ENCODE data around the gene MYBBP1A.
"Not testable (repeated sequence)": the region's sequence is repeated elsewhere in the genome, so short reads cannot be mapped to it uniquely, and the experiment has no call there.

Gene MYBBP1A

DNA sequence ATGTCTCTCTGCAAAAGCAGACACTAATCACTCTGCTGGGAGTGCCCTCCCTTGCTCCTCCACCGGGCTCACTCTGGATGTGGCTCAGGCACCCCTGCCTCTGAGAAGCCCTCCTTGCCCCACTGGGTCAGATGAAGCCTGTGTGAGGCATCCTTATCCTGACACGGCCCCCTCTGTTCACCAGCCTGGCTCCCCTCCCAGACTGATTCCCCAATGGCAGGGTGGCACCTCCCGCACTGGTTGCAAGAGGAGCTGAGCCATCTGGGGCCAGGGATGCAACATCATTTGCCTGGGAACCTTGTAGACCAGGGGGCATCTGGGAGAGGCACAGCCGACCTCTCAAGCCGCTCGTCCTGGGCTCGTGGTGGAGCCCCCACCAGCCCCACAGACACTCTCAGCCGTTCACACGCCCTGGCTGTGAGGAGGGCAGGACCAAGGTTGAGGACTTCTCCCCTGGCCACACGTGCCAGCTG, 35.8 kb upstream of the MYBBP1A start:
- no peak for DNase-seq (ENCODE audit: low read depth in 2 of 2)

DNA sequence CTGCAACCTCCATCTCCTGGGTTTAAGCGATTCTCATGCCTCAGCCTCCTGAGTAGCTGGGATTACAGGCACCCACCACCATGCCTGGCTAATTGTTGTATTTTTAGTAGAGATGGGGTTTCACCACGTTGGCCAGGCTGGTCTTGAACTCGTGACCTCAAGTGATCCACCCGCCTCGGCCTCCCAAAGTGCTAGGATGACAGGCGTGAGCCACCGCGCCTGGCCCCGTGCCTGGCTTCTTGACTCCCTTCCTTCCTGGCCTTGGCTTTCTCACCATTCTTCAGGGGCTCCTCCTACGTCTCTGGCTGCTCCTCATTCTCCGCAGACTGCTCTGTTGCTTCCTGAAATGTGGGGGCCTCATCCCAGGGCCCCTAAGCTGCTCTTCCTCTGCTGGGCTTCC, 34.9 kb upstream of the MYBBP1A start:
- not testable (repeated sequence) for DNase-seq (ENCODE audit: low read depth in 2 of 2)

DNA sequence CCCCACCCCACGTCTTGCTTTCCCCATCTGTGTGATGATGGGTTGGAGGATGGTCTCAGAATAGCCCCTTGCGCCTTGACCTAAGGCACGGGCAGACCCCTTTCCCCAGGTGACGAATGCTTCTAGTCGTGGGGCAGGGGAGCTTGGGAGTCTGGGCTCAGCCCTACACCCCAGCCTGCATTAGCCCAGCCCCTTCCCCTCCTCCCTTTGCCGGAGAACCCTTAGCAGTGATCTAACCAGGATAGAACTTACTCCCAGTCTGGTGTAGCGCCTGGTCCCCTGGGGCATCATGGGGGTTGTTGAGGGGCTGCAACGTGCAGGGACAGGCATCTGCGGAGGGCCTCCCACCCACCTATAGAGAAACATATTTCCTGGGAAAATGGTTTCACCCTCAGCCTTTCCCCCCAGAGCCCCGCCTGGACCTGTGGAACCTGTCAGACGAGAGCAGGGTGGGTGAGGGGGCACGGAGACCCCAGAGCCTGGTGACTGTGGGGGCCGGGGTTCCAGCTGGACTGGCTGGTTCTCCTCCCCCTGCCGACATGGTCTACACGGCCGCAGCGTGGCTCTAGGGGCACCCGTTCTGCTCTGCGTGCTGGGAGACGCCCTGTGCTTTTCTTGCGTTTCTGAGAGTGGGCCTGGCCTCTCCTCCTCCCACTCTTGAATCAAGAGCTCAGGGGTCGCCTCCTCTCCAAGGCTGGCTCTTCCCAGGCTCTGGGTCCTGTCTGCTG, 33.9 kb upstream of the MYBBP1A start:
- DNase-seq (ENCODE audit: low read depth in 2 of 2) = no peak

DNA sequence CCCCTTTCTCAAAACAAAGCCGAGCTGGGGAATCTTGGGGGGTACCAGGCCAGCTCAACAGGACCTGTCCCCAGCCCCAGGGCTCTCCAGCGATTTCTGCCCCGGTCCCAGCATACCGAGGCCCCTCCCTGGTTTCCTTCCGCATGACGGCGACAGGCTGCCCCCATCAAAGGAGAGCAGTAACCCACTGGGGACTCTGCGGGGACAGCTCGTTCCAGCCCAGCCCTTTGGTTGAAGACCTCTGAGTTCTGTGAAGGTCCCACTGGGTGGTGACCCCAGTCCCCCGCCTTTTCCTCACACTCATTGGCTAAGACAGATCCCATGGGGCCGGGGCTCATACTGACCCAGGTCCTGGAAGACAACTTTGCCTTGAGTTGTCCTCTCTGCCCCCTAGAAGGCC, 33.2 kb upstream of the MYBBP1A start:
- DNase-seq (ENCODE audit: low read depth in 2 of 2) = no peak

DNA sequence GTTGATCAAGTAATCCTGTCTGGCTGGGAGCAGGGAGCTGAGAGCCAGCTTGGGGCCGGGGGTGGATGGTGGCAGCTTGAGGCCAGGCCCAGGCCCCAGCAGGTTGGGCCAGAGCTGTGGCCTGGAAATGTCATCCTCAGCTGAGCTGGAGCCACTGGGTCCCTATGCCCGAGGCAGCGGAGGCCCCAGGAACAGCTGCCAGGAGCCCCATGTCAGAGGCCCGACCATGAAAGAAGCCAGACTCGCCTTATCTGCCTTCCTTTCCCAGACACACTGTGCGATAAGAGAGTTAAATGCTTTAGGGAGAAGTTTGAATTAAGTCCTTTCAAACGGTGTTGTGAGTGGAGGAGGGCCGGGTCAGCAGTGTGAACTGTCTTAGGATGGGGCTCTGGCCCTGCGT, 32.6 kb upstream of the MYBBP1A start:
- DNase-seq (ENCODE audit: low read depth in 2 of 2) = no peak

DNA sequence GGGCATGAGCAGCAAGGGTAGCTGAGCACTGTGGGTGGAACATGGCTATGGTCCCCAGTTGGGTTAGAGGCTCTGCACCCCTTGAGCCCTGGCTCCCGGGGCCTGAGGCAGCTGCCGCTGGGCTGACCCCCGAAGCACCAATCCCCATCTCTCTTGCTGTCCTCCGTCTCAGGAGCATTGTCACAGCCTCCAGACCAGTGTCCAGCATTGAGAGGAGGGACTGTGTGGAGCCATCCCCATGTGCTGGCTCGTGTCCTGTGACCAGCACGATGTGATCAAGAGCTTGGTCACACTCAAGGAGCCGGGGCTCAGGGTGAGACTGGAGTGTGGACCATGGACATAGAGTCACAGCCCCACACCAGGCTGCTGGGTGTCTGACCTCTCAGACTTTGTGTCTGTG, 32.0 kb upstream of the MYBBP1A start:
- DNase-seq (ENCODE audit: low read depth in 2 of 2) = no peak

DNA sequence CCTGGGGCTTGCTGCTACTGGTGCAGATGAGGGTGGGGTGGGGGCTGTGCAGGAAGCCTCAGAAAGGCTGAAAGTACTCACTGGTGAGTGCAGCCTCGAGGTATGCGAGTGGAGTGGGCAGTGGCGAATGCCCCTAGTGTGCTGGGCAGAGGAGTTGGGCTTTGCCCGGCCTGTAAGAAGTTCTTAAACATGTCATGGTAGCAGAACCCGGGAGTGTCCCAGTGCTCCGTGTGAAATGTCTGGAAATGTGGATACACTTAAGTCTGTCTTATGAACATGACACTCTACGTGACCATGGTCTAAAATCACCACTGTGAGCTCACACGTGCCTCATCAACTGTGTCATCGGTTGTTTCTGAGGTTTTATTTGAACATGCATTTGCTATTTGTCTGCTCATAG, 30.9 kb upstream of the MYBBP1A start:
- DNase-seq (ENCODE audit: low read depth in 2 of 2) = no peak

DNA sequence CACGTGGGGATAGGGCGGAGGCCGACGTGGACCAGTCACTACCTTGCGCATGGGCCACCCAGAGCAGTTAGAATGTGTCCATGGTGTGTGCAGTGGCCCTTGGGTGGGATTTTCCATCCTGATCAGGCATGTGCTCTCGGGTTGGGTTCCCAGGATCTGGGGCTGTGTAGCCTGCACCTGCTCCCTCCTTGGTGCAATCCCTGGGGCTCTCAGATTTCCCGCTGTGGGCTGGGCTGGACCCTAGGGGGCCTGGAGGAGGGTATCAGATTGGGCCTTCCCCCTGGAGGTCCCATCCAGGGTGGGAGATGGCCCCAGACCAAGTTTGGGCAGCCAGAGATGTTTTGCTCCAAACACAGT, 30.4 kb upstream of the MYBBP1A start:
- no peak for DNase-seq (ENCODE audit: low read depth in 2 of 2)

DNA sequence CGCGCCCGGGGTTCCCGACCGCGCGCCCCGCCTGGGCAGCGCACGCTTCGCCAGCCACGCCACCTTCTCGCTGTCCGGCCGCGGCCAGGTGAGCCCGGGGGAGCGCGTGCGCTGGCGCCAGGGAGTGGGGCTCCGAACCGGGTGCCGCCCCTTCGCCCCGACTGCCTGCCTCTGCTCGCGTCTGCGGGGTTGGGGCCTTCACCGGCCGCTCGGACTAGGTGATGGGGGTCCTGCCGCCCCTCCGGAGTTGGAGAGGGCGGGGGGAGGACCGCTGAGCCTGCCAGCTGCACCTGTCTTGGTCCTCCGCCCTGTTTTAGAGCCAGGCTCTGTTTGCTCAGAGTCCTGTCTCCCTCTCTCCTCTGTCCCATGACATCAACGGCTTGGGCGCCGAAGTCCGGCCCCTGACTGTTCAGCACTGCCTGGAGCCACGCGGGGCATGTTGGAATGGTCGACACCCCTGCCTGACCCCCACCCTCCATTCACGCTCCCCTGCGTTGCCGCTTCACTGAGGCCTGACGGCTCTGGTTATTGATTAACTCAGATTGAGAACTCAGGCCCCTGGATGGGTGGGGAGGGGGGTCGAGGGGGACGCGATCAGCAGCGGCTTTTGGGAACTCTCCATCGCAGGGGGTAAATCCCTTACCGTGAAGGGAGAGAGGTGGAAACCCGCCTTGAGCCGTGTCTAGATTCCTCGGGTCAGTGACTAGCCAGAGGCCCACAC, 29.9 kb upstream of the MYBBP1A start:
- DNase-seq (ENCODE audit: low read depth in 2 of 2) = no peak

DNA sequence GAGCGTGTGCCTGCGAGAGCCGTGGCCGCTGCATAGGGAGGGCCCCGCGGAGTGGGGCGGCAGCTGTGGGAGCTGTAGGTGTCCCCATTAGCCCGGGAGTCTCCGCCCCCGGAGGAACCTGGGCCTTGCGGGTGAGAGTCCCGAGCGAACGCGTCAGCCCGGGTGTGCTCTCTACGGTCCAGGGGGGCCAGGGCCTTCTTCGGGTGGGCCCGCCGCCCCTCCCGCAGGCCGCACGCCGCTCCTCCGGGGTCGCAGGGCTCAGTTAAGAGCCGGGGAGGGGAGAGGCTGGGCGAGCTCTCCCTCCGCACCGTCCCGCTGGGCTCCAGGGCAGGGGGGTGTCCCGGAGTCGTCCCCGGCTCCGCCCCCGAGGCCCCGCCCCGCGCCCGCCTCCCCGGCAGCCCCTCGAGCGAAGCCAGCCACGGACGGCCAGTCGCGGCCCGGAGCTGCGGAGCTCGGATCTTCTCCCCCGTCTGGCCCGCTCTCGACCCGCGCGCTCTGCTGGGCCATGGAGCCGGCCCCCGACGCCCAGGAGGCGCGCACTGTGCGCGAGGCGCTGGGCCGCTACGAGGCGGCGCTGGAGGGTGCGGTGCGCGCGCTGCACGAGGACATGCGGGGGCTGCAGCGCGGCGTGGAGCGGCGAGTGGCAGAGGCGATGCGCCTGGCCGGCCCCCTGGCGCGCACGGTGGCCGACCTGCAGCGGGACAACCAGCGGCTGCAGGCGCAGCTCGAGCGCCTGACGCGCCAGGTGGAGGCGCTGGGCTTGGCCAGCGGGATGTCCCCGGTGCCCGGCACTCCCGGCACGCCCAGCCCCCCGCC, 29.1 kb upstream of the MYBBP1A start, which contains the start of gene SMTNL2:
SMTNL2 (plus strand) TSS at position 429 of the 816 bp plus-strand sequence; CDS start at position 506, 77 bp downstream.
- no peak for DNase-seq (ENCODE audit: low read depth in 2 of 2)

DNA sequence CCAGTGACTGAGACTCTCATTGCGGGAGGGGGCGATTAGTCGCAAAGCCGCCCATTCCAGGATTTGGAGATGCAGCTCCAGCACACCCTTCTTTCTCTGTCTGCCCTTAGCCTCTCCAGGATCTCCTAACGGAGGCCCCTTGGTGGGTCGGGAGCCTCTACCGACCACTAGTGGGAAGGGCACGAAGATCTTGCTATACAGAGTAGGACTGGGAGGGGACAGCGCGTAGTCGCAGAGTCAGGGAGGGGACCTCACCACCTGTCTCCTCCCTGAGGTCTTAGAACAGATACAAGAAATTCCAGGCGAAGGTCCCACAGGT, 28.6 kb upstream of the MYBBP1A start:
- DNase-seq (ENCODE audit: low read depth in 2 of 2) = no peak

DNA sequence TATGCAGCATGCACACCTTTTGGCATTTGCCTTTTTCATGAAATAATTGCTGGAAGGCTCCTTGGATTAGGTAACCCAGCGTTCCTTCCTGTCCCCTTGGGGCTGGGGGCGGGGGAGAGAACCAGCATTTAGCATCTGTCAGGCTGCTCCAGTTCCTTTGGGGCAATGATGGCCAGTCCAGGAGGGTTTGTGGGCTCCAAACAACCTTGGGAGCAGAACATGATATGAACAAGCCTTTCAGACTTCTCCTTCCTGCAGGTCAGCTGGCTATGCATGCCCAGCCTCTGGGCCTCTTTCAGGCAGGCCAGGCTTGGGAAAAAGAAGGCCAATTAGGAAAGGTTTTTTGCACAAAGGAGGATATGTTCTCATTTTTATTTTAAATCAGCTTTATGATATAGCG, 28.0 kb upstream of the MYBBP1A start:
- DNase-seq (ENCODE audit: low read depth in 2 of 2) = no peak

DNA sequence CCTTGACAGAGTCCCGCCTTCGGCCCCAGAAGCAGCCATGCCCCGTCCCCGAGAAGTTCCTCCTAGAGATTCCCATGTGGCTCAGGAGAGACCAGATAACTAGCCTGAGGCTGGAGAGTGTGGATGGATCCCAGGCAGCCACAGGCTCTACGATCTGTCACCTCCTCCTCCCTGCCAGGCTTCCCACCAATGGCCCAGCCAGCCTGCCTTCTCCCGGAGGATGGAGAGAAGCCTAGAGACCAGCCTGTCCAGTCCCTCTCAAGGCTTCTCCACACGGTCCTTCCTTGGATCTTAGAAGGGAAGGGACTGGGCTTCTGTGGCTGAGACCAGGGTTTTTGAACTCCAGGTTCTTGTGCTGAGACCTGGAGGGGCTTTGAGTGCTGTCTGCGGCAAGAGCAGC, 27.5 kb upstream of the MYBBP1A start:
- no peak for DNase-seq (ENCODE audit: low read depth in 2 of 2)

DNA sequence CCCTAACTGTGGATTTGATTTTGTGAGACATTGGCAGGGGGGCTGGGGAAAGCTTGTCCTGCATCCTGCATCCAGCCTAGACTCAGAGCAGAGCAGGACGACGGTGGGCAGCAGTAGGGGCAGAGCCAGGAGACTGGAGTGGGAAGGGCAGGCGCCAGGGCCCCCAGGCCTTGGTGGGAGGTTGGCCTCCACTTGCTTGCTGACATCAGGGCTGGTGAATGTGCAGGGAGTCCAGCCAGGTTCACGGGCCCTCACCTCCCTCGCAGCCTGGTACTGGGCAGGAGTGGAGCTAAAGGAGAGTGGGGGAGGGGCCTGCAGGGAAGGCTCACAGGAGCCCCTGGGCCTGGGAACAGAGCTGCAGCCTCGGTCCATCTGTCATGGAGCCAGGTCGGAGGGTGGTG, 26.9 kb upstream of the MYBBP1A start:
- no peak for DNase-seq (ENCODE audit: low read depth in 2 of 2)

DNA sequence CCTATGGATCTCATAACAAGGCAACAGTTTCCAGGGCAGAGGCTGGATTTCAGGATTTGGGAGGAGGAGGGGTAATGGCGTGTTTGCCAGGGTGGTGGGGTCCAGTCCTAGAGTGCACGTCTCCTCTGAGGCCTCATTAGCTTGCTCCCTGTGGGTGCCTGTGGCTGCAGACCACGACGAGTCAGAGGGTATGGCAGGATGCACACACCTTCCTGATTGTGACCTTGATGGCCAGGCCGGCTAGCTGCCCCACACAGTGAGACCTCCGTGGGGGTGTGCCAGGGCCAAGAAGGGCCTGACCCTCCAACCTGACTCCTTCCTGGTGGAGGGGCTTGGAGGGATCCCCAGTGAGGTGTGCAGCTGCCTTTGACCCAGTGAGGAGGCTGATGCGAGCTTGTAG, 25.1 kb upstream of the MYBBP1A start:
- DNase-seq (ENCODE audit: low read depth in 2 of 2) = no peak

DNA sequence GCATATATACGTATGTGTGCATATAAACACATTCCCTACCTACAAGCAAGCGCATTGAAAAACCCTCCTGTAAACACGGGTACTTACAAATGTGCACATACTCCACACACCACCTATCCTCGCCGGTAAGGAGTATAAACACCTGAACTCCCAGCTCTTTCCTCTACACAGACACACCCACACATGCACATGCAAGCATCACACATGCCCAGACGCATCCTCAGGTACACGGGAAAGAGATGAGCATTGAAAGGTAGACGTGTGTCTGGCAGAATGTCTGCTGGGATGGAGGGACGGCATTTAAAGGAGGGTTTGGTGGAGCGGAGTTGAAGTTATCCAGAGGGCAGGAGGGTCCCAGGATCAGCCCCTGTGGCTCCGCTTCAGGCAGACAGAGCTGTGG, 24.5 kb upstream of the MYBBP1A start:
- DNase-seq (ENCODE audit: low read depth in 2 of 2) = no peak

DNA sequence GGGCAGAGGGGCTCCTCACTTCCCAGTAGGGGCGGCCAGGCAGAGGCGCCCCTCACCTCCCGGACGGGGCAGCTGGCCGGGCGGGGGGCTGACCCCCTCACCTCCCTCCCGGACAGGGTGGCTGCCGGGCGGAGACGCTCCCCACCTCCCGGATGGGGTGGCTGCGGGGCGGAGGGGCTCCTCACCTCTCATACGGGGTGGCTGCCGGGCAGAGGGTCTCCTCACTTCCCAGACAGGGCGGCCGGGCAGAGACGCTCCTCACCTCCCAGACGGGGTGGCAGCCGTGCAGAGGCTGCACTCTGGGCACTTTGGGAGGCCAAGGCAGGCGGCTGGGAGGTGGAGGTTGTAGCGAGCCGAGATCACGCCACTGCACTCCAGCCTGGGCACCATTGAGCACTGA, 23.2 kb upstream of the MYBBP1A start:
- DNase-seq (ENCODE audit: low read depth in 2 of 2) = not testable (repeated sequence)

DNA sequence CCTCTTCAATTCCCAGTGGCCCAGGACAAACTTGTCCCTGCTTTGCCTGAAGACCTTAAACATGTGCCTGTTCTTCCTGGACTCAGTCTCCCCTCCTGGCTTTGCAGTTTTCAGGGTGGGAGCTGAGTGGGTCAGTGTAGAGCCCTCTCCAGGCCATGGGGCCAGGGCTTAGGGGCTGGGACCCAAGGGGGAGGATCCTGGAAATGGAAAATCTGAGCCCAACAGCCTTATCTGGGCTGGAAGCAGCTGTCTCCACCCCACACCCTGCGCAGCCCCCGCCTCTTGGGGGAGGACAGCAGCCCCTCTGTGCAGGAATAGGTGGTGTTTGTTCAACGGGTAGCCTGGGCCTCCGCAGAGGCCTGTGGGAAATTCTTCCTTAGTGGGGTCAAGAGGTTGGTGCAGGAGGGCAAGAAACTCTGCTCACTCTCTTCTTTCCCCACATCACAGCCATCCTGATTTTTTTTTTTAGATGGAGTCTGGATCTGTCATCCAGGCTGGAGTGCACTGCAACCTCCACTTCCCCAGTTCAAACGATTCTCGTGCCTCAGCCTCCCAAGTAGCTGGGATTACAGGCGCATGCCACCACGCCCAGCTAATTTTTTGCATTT, 22.3 kb upstream of the MYBBP1A start:
- DNase-seq (ENCODE audit: low read depth in 2 of 2) = no peak

DNA sequence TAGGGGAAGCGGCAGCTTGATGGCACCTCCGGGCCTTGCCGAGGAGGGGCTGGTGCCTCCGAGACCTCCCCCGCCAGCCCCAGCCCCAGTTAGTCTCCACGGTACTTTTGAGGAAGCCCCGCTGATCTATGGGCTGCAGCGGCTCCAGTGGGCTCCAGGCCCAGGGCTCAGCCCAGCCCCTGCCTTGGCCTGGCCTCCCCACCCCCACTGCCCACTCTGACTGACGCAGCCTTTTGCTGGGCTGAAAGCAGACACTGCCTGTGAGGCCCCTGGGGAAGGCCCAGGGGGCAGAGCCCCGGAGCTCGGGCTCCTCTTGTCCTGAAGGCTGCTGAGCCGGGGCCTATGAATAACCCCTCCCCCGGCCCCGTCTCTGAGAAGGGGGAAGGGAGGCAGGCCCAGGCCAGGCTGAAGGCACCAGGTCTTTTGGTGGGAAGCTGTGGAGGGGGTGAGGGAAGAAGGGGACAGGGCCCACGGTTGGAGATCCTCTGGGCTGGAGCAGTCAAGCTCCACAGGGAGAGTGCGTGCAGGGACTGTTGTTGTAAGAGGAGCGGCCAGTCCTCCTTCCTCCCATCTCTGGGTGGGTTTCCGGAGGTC, 21.6 kb upstream of the MYBBP1A start:
- DNase-seq (ENCODE audit: low read depth in 2 of 2) = no peak

DNA sequence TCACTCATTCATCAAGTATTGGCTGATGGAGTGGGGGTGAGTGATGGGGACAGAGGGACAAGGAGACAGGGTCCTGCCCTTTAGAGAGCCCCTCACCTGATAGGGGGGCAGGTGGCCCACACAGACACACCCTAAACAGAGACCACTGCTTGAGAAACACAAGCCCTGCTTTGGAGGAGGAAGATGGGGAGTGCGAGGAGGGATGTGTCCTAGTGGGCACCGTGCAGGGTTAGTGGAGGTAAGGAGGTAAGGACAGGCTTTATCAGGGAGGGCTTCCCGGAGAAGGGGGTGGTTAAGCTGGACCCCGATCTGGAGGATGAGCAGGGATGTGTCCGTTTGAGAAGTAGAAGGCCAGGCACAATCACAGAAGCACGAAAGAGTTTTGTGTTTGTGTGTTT, 21.0 kb upstream of the MYBBP1A start:
- DNase-seq (ENCODE audit: low read depth in 2 of 2) = no peak

DNA sequence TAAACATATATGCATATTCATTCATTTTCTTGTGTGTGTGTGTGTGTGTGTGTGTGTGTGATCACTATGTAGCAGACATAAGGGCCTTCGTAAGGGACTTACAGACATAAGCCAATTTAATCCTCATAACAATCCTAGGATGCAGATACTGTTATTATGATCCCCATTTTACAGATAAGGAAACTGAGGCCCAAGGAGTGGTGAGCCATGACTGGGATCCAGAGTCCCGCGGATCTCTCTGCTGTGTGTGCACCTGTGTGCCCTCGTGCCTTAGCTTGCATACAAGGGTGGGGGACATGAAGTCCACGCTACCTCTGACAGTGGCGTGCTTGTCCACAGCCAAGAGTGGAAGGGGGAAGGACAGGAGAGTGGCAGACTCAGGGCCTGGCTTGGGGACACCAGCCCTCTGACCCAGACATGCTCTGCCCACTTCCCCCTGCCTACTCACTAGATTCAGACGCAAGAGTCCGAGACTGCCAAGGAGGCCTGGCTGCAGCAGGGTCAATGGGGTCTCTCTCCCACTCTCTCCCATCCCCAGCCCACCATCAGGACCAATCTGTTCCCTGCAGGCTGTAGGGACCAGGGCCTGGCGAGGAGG, 19.4 kb upstream of the MYBBP1A start:
- DNase-seq (ENCODE audit: low read depth in 2 of 2) = no peak

DNA sequence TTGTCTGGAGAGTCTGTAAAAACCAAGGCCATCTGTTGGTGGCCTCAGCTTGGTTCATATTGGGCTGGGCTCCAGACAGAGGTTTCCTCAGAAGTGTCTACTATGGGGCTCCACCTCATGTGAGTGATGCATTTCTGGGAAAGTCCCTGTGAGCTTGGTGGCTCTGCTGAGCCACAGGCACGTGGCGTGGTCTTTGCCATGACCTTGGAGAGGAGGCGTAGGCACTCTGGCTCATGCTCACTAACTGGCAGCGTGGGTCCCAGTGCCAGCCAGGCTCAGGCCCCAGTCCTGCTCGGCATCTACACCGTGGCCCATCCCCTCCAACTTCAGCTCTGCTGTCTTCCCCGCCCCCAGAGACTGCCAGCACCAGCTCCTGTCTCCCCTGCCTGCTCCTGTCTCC, 18.5 kb upstream of the MYBBP1A start:
- peak in 1 of 2 donors; percentile 54 for DNase-seq (ENCODE audit: low read depth in 2 of 2)
